ENCODE measurements around the gene GLDN.

DNA sequence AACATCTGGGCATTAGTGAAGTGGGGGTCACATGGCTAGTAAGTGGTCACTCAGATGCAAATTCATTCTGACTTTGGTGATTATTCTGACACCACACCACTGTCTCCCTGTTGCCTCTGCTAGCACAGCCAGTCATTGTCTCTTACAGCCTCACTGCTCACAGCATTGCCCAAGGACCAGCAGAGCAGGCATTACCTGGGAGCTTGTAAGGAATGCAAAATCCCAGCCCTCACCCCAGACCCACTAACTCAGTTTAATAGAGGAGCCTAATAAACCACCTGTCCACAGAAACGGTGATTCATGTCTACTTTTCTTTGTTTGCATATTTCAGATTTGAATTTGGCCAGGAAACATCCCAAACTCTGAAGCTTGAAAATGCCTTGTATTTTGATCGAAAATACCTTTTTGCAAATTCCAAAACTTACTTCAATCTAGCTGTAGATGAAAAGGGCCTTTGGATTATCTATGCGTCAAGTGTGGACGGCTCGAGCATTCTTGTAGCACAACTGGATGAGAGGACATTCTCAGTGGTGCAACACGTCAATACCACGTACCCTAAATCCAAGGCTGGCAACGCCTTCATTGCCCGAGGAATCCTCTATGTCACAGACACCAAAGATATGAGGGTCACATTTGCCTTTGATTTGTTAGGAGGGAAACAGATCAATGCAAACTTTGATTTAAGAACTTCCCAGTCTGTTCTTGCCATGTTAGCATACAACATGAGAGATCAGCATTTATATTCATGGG lies 62.7 kb downstream of the GLDN start:
- TF ChIP-seq CHD2 (IDR thresholded peaks at IDR 0.05; ENCODE audit: low read length) (no peak), NANOG (IDR thresholded peaks at IDR 0.05; ENCODE audit: insufficient read depth, low read depth, low read length, poor library complexity, severe bottlenecking) (no peak), EZH2 (IDR thresholded peaks at IDR 0.05; ENCODE audit: low read depth, low read length, severe bottlenecking) (no peak), POLR2AphosphoS5 (IDR thresholded peaks at IDR 0.05; ENCODE audit: low read depth, low read length) (no peak), BCL11A (IDR thresholded peaks at IDR 0.05; ENCODE audit: low read depth in 2 of 2, low read length in 2 of 2) (no peak)
- TF ChIP-seq, protein P1, sequence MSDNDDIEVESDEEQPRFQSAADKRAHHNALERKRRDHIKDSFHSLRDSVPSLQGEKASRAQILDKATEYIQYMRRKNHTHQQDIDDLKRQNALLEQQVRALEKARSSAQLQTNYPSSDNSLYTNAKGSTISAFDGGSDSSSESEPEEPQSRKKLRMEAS (IDR thresholded peaks at IDR 0.05) = no peak
